PC-9 (cell line): Measurements from ENCODE around the gene CD22. TPM values are rescaled to one million over a fixed set of nuclear protein-coding genes. Genes with fewer than 3 reads are reported as not detected.

Source experiments
- BruUV-seq: library from RNA; stranded (reverse); fragments of 400-500 nt; replicated peaks from 2 replicates; lab custom pipeline; 2021; lab: Mats Ljungman, UMichigan
- CTCF ChIA-PET: fragments of 300-600 bp; sonication (Branson Sonifier 250); formaldehyde crosslinking; loops from one replicate; lab custom pipeline; 2022; ENCODE audit warnings: antibody characterized with exemption; lab: Charles Lee
- POLR2A ChIA-PET: fragments of 300-600 bp; sonication (Branson Sonifier 250); formaldehyde crosslinking; loops from one replicate; lab custom pipeline; 2022; ENCODE audit warnings: antibody characterized with exemption; ENCODE audit not compliant: unreplicated experiment; lab: Charles Lee
- DNase-seq, 2 experiments: peaks; one replicate each; pipeline versions ENCODE4 v3.0.0 to v3.0.0-alpha.2; 2015 to 2022; ENCODE audit warnings: mixed read lengths in 1 of 2
- H2AFZ ChIP-seq: fragments of 200-600 bp; sonication (generic); 2 replicates; pipeline ENCODE4 v1.8.1; 2017; ENCODE audit warnings: antibody characterized with exemption
- H3F3A ChIP-seq: fragments of 200-600 bp; sonication (generic); 2 replicates; pipeline ENCODE4 v1.8.1; 2017; ENCODE audit warnings: antibody characterized with exemption, mild to moderate bottlenecking, low read depth; ENCODE audit not compliant: insufficient read depth
- H3K27ac ChIP-seq: fragments of 200-600 bp; sonication (generic); 2 replicates; pipeline ENCODE4 v1.6.1; 2016; ENCODE audit warnings: mixed run types
- H3K27me3 ChIP-seq: fragments of 200-600 bp; sonication (generic); 2 replicates; pipeline ENCODE4 v1.6.1; 2016; ENCODE audit warnings: low read depth, mixed run types; ENCODE audit not compliant: insufficient read depth
- H3K36me3 ChIP-seq: fragments of 200-600 bp; sonication (generic); 2 replicates; pipeline ENCODE4 v1.6.1; 2016; ENCODE audit warnings: low read depth, mixed run types
- H3K4me1 ChIP-seq: fragments of 200-600 bp; sonication (generic); replicated peaks from 2 replicates; pipeline ENCODE4 v1.6.1; 2016; ENCODE audit warnings: mixed run types; ENCODE audit not compliant: insufficient read depth
- H3K4me2 ChIP-seq: fragments of 200-600 bp; sonication (generic); 2 replicates; pipeline ENCODE4 v1.6.1; 2017; ENCODE audit warnings: mixed run types
- H3K4me3 ChIP-seq: fragments of 200-600 bp; sonication (generic); 2 replicates; pipeline ENCODE4 v1.6.1; 2016; ENCODE audit warnings: mixed run types
- H3K79me2 ChIP-seq: fragments of 200-600 bp; sonication (generic); 2 replicates; pipeline ENCODE4 v1.6.1; 2017; ENCODE audit warnings: low read depth, mixed run types
- H3K9me2 ChIP-seq: fragments of 200-600 bp; sonication (generic); 2 replicates; pipeline ENCODE4 v1.8.1; 2017; ENCODE audit warnings: mild to moderate bottlenecking; ENCODE audit not compliant: insufficient read depth
- H3K9me3 ChIP-seq: fragments of 200-600 bp; sonication (generic); 2 replicates; pipeline ENCODE4 v1.8.1; 2016; ENCODE audit warnings: low read depth; ENCODE audit not compliant: insufficient read depth
- H4K20me1 ChIP-seq: fragments of 200-600 bp; sonication (generic); 2 replicates; pipeline ENCODE4 v1.8.1; 2017; ENCODE audit not compliant: insufficient read depth
- CTCF ChIP-seq: fragments of 200-600 bp; sonication (generic); conservative IDR thresholded peaks from 2 replicates; pipeline ENCODE4 v1.6.1; 2017; ENCODE audit warnings: mixed run types, antibody characterized with exemption, mild to moderate bottlenecking, moderate library complexity
- EZH2 ChIP-seq: fragments of 200-600 bp; sonication (generic); IDR thresholded peaks from 2 replicates; pipeline ENCODE4 v1.8.0; 2017; ENCODE audit warnings: antibody characterized with exemption, low read depth
- intact Hi-C: fragments of 100-400 bp; cut with micrococcal nuclease; formaldehyde crosslinking; loops from one replicate; pipeline ENCODE4 v1.10.0; 2022; ENCODE audit not compliant: unreplicated experiment
- total RNA-seq: library from RNA; stranded (reverse); gene quantifications from 2 replicates; pipeline ENCODE4 v1.2.3, GENCODE V29; 2021

CD22 gene
- total RNA-seq, 1 experiment from 2014 or later: 29.8 TPM

- Histone ChIP-seq H3K36me3 (peaks cover 15% of the 10 kb centered on the region), H2AFZ (no peak overlapping the region), H3K4me3 (no peak overlapping the region), H3K4me2 (peak overlapping the region; percentile 99), H3K9me3 (no peaks in the 10 kb centered on the region), H3F3A (peaks cover 45% of the 10 kb centered on the region), H3K27ac (peak overlapping the region; percentile 97), H3K79me2 (peaks cover 32% of the 10 kb centered on the region), H3K27me3 (no peaks in the 10 kb centered on the region), H3K4me1 (peaks cover 51% of the 10 kb centered on the region), H3K9me2 (no peaks in the 10 kb centered on the region), H4K20me1 (no peaks in the 10 kb centered on the region)
- ChIA-PET POLR2A (no interaction called here), CTCF (no interaction called here)
- BruUV-seq: no TSS peak
- no peak for DNase-seq
- intact Hi-C loops: loop anchor here (2.0 to 5.0 kb wide), 2 partner anchors 45 to 159 kb away; no protein-coding TSS in a partner anchor
- TF ChIP-seq EZH2 (no peak), CTCF (no peak)
These were observed 21.1 kb upstream of the CD22 start for GRCh38 chr19:35307931-35308330.

- CTCF ChIA-PET: interaction anchor here (1.4 kb wide), 1 partner anchor 10 kb away, joined by 4 read pairs; no protein-coding TSS in a partner anchor
- Histone ChIP-seq H3K4me1 (peaks cover 61% of the 10 kb centered on the region), H3F3A (peaks cover 49% of the 10 kb centered on the region), H3K79me2 (peaks cover 36% of the 10 kb centered on the region), H3K4me2 (peak overlapping the region; percentile 99), H3K36me3 (peaks cover 19% of the 10 kb centered on the region), H3K27me3 (no peaks in the 10 kb centered on the region), H3K4me3 (peak overlapping the region; percentile 86; the same call in 1 of the 2 replicates), H4K20me1 (no peaks in the 10 kb centered on the region), H3K27ac (peak overlapping the region; percentile 97), H2AFZ (0 out of 2 replicates have a peak overlapping the region, but pooled peaks have one; percentile 41), H3K9me3 (no peaks in the 10 kb centered on the region), H3K9me2 (no peaks in the 10 kb centered on the region)
- no TSS peak for BruUV-seq
- TF ChIP-seq EZH2 (no peak), CTCF (no peak)
- no peak for DNase-seq
- intact Hi-C loops: loop anchor here (1.0 to 5.0 kb wide), 2 partner anchors 10 to 158 kb away; no protein-coding TSS in a partner anchor
- POLR2A ChIA-PET: interaction anchor here (0.6 to 0.8 kb wide), 2 partner anchors 10 to 688 kb away, joined by 3 to 5 read pairs; no protein-coding TSS in a partner anchor
These were observed 20.1 kb upstream of the CD22 start for GRCh38 chr19:35308910-35309309.

- CTCF ChIA-PET: interaction anchor here (1.4 kb wide), 1 partner anchor 9 kb away, joined by 4 read pairs; no protein-coding TSS in a partner anchor
- H3K4me1 ChIP-seq: peaks cover 69% of the 10 kb centered on the region
- TSS peak; percentile 50 for BruUV-seq
These were observed 19.3 kb upstream of the CD22 start for GRCh38 chr19:35309481-35310279.

More at GRCh38 chr19:35309481-35310279, 19.3 kb upstream of the CD22 start:
- POLR2A ChIA-PET: interaction anchor here (0.6 to 0.8 kb wide), 3 partner anchors 10 to 687 kb away, joined by 3 to 5 read pairs (median 4); no protein-coding TSS in a partner anchor
- H3K27ac ChIP-seq: peak overlapping the region; percentile 97
- TF ChIP-seq CTCF (no peak), EZH2 (no peak)
- H2AFZ ChIP-seq: 0 out of 2 replicates have a peak overlapping the region, but pooled peaks have one; percentile 41
- H3K4me2 ChIP-seq: peak overlapping the region; percentile 99
- H3K9me3 ChIP-seq: no peaks in the 10 kb centered on the region
- peaks cover 25% of the 10 kb centered on the region for H3K36me3 ChIP-seq
- H3K27me3 ChIP-seq: no peaks in the 10 kb centered on the region
- peak overlapping the region; percentile 86 for H3K4me3 ChIP-seq
- H3K79me2 ChIP-seq: peaks cover 42% of the 10 kb centered on the region
- intact Hi-C loops: loop anchor here (1.0 to 10.0 kb wide), 3 partner anchors 10 to 625 kb away; partner anchors contain the start of gene LRFN3
- no peaks in the 10 kb centered on the region for H4K20me1 ChIP-seq
- no peaks in the 10 kb centered on the region for H3K9me2 ChIP-seq
- DNase-seq: peak; percentile 89 to 98
- H3F3A ChIP-seq: peaks cover 56% of the 10 kb centered on the region
